AG08395 (cell line): Measurements from ENCODE around the gene CSTB.

Experiments used
- DNase-seq: peaks from one replicate; pipeline ENCODE4 v3.0.0; 2012; ENCODE audit warnings: mixed read lengths, low spot score

The CSTB gene

DNA sequence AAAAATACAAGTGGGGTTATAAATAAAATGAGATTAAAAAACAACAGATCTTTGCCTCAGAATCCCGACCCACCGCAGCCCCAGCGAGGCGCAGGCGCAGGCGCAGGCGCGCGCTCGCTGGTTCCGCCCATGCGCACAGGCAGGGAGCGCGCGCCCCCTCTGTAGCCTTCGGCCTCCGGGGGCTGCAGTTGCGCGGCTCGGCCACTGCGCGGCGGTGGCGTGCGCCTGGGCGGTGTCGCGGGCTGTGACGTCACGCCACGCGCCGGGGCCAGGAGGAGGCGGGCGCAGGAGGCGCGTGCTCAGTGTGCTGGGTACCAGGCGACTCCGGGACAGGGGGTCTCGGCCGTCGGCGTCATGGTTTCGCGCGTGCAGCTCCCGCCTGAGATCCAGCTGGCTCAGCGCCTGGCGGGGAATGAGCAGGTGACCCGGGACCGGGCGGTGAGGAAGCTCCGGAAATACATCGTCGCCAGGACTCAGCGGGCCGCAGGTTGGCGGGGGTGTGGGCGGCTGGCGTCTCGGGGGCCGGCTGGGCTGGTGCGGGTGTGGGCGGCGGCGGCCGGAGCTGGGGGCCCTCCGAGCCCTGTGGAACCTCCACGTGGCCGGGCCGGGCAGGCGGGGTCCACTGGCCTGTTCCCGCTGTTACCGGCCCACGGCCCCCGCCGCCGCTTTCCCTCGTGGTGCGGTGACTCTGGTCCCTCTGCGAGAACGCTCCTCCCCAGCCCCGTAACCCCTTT, 13.3 kb upstream of the CSTB start, which contains the start of gene RRP1:
TSS of gene RRP1 (plus strand) at position 302 of the 734 bp plus-strand sequence. CDS start at position 355, 53 bp downstream.
- DNase-seq: peak; percentile 100

- no peak for DNase-seq
Measured at GRCh38 chr21:43786807-43787440, 10.8 kb upstream of the CSTB start.

- no peak for DNase-seq
Measured at GRCh38 chr21:43786300-43786806, 10.2 kb upstream of the CSTB start.

DNA sequence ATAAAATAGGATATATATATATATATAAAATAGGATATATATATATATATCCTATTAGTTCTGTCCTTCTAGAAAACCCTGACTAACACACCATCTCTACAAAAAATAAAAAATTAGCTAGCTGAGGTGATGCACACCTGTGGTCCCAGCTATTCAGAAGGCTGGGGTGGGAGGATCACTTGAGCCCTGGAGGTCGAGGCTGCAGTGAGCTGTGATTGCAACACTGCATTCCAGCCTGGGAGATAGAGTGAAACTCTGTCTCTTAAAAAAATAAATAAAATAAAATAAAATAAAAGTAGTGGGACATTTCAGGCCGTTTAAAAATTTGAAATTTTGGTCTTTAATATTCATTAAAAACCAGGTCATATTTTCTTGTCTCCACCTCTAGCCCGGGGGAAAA, 9.0 kb upstream of the CSTB start:
- no peak for DNase-seq

DNA sequence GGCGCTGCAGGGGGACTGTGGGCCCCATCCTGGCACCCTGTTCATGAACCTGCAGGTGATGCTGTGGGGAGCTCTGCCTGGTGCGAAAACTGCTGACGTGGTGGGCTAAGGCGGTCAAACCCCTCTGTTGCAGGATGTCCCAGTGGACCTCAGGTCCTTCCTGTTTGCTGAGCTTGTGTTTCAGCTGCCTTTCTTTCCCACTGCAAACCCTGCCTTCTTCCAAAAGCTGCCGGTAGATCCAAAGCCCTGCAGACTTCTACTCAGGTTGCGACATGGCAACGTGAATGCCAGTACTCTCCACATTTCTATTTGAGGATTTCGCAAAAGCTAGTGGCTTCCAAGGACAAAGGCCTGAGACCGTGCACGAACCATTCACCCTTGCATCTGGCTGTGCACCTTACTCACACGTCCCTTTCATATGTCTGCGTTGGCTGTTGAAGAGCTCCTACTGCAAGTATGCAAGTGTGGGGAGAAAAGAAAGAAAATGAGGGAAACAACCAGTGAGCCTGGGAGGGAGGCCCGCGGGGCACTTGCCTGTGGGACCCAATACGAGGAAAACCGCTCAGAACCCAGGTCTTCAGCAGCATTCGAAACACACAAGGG, 7.1 kb upstream of the CSTB start:
- no peak for DNase-seq

- DNase-seq: no peak
Measured at GRCh38 chr21:43782431-43783097, 6.5 kb upstream of the CSTB start.

- no peak for DNase-seq
Measured at GRCh38 chr21:43781846-43782245, 5.7 kb upstream of the CSTB start.

DNA sequence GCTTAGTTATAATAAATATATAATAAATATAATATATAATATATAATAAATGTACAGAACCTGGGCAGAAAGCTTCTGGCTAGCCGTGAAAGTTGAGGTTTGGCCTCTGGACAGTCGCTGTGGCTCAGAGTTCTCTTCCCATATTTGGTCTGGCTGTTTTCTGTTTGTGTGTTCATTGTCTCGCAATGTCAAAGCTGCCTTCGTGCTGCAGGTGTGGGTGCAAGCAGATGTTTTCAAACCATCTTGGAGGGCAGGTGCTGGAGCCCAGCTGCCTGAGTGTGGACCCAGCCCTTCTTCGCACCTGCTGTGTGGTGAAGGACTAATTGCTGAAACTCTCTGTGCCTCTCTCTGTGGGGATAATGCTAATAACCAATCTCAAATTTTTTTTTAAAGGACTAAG, 3.6 kb upstream of the CSTB start:
- no peak for DNase-seq

DNA sequence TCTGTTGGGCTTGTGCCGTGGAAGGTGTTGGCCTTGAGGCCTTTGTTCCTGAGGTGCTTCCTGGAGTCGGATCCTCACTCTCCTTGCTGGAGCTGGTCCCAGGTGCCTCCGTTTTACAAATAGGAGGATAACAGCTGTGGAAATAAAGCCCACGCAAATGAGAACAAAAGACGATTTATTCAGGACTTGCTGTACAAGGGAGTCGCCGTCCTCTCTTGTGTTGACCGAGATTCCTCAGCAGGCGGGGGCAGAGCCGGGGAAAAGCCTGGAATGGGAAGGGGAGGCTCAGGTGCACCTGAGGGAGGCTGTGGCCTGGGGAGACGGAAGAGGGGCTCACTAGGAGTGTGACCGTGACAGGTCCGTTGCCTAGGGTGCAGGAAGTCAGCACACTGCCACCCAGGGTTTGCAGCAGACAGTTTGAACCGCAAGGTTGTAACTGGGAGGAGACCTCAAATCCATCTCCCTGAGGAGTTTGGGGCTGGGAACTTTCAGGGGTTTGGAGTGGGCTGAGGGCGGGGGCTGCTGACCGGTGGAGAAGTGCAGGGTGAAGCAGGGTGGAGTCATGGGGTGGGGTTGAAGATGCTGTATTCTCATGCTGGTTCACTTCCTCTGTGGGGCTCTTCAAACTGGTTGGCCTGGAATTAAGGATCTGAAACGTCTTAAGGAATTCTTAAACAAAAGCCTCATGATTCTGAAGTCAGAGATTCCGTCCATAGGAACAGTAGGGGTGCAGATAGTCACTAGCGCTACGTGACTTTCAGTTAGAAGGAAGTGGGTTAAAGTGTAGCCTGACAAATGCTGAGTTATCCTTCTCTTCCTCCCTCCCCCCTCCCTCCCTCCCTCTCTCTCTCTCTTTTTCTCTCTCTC, 2.6 kb upstream of the CSTB start:
- no peak for DNase-seq

GRCh38 chr21:43777953-43778352, 1.8 kb upstream of the CSTB start:
- DNase-seq: no peak

DNA sequence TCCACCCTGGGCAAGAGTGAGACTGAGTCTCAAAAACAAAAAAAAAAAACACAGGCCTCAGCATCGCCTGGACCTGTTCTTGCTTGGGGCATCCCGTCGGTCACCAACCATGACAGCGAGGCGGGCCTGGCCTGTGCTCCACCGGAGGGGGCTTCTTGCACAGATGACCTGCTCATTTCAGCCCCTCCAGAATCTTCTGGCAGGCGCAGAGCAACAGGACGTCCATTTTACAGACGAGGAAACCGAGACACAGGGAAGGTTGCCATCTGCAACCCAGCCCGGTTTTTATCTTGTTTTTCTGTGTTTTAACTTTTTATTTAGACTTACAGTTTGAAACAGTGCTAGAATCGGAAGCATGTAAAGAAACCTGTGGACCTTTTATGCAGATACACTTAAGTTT, 918 bp downstream of the CSTB start:
- no peak for DNase-seq

GRCh38 chr21:43774163-43774562, 1.9 kb downstream of the CSTB start:
- no peak for DNase-seq

DNA sequence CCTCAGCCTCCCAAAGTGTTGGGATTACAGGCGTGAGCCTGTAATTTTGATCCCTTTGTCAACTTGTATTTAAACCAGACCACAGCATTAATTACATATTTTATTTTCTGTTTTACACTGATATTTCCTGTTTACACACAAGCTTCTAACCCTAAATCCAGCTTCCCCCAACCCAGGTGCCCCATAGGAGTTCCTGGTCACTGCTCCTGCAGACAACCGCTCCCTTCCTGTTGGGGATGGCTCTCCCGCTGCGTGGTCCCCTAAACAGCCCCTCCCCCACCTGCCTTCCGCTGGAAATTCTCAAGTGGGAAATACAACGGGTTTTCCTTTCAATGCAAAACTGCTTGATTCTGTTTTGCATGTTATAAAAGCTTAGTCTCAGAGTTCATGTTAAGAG, 3.7 kb downstream of the CSTB start:
- no peak for DNase-seq

DNA sequence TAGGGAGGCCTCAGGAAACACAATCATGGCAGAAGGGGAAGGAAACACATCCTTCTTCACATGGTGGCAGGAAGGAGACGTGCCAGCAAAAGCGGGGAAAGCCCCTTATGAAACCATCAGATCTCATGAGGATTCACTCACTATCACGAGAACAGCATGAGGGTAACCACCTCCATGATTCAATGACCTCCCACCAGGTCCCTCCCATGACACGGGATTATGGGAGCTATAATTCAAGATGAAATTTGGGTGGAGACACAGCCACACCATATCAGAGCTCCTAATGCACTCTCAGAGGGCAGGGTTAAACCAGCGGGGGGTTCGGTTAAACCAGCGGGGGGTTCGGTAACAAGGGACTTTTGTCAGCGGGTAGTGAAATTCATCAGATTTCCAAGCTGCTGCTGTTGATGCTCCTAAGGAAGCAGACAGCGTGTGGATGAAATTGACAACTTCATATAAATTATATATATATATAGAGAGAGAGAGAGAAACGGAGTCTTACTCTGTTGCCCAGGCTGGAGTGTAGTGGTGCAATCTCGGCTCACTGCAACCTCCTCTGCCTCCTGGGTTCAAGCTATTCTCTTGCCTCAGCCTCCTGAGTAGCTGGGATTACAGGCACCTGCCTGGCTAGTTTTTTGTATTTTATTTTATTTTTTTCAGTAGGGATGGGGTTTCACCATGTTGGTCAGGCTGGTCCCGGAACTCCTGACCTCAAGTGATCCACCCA, 4.2 kb downstream of the CSTB start:
- DNase-seq: no peak

DNA sequence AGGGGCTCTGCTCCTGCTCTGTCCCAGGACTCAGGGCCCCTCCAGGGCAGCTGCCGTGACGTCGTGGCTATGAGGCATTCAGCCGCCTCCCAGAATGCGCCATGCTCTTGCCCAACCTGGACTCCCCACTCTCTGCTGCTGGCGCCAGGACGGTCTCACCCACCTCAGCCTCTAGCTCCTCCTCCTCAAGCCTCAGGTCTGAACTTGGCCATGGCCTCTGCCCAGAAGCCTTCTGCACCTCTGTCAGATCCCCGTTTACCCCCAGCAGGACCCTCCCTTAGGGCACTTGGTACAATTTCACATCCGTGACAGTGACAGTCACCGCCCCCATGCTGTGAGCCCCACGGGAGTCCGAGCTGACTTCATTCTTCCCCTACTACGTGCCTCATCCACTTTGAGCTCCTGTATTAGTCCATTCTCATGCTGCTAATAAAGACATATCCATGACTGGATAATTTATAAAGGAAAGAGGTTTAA, 4.9 kb downstream of the CSTB start:
- no peak for DNase-seq

DNA sequence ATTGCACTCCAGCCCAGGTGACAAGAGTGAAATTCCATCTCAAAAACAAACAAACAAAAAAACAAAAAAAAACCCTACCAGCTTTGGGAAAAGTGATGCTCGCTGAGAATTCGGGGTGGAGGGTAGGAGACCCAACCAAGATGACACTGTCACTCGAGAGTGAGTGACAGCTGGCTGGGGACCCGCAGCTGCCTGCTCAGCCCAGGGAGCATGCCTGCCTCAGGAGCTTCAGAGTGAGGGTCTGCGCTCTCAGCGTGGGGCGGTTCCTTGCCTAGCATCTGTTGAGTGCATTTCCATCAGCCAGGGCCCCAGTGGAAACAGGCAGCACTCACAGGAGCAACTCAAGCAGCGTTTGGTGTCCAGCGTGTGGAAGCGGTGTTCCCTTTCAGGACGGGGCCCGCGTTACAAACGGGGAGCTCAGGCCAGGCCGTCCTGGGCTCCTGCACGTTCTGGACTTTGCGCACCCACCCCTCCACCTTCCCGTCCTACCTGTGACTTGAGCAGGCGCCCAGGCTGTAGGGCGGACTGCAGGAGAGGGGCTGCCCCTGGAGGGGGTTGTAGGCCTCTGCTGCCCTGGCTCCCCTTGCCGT, 5.9 kb downstream of the CSTB start:
- DNase-seq: no peak

GRCh38 chr21:43769325-43769958, 6.7 kb downstream of the CSTB start:
- no peak for DNase-seq

GRCh38 chr21:43768868-43769167, 7.3 kb downstream of the CSTB start:
- no peak for DNase-seq

- peak; percentile 61 for DNase-seq
Measured at GRCh38 chr21:43767984-43768867, 7.9 kb downstream of the CSTB start.
